Posterior cingulate gyrus (tissue), 11 donors: ENCODE data around the gene HPGD.

Experiments used
- DNase-seq, 10 donors: peaks; one replicate each; pipeline versions ENCODE4 v3.0.0 to v3.0.0-alpha.2; 2020 to 2021; ENCODE audit warnings: mixed read lengths in 3 of 10
- intact Hi-C: fragments of 100-400 bp; cut with DNase I; formaldehyde crosslinking; loops from one replicate; pipeline ENCODE4 v1.15.1; 2023

The HPGD gene

GRCh38 chr4:174522183-174523024 is at the start of gene HPGD:
TSS of gene HPGD (minus strand) at chr4:174522488. CDS start at chr4:174522451, 37 bp downstream.
- intact Hi-C loops = no loop called here
- DNase-seq = peak in 6 of 10 donors; percentile 8 to 83 (median 44)

GRCh38 chr4:174564529-174564928 is 42.2 kb upstream of the HPGD start:
- intact Hi-C loops = no loop called here
- no peak for DNase-seq

- intact Hi-C loops = no loop called here
- DNase-seq = no peak
Observed at GRCh38 chr4:174563399-174563798, 41.1 kb upstream of the HPGD start.

- no peak for DNase-seq
- intact Hi-C loops = no loop called here
Observed at GRCh38 chr4:174561560-174561959, 39.3 kb upstream of the HPGD start.

- intact Hi-C loops = no loop called here
- DNase-seq = no peak
Observed at GRCh38 chr4:174559894-174560293, 37.6 kb upstream of the HPGD start.

GRCh38 chr4:174555789-174556630 is 33.7 kb upstream of the HPGD start:
- no peak for DNase-seq
- intact Hi-C loops = no loop called here

- DNase-seq = no peak
- intact Hi-C loops = no loop called here
Observed at GRCh38 chr4:174554231-174554728, 32.0 kb upstream of the HPGD start.

- no peak for DNase-seq
- intact Hi-C loops = no loop called here
Observed at GRCh38 chr4:174553828-174554227, 31.5 kb upstream of the HPGD start.

GRCh38 chr4:174553031-174553430 is 30.7 kb upstream of the HPGD start:
- no peak for DNase-seq
- intact Hi-C loops = no loop called here

- DNase-seq = no peak
- intact Hi-C loops = no loop called here
Observed at GRCh38 chr4:174550541-174550940, 28.3 kb upstream of the HPGD start.

GRCh38 chr4:174549721-174550120 is 27.4 kb upstream of the HPGD start:
- DNase-seq = no peak
- intact Hi-C loops = no loop called here

GRCh38 chr4:174545268-174545667 is 23.0 kb upstream of the HPGD start:
- DNase-seq = no peak
- intact Hi-C loops = no loop called here

GRCh38 chr4:174544496-174544895 is 22.2 kb upstream of the HPGD start:
- intact Hi-C loops = no loop called here
- DNase-seq = no peak

- no peak for DNase-seq
- intact Hi-C loops = no loop called here
Observed at GRCh38 chr4:174540175-174540574, 17.9 kb upstream of the HPGD start.

- intact Hi-C loops = no loop called here
- DNase-seq = no peak
Observed at GRCh38 chr4:174539571-174539970, 17.3 kb upstream of the HPGD start.

GRCh38 chr4:174538876-174539250 is 16.6 kb upstream of the HPGD start:
- intact Hi-C loops = no loop called here
- DNase-seq = no peak

GRCh38 chr4:174538123-174538875 is 16.0 kb upstream of the HPGD start:
- DNase-seq = no peak
- intact Hi-C loops = no loop called here

- DNase-seq = no peak
- intact Hi-C loops = no loop called here
Observed at GRCh38 chr4:174537634-174538033, 15.3 kb upstream of the HPGD start.

GRCh38 chr4:174534461-174534860 is 12.2 kb upstream of the HPGD start:
- intact Hi-C loops = no loop called here
- no peak for DNase-seq

- intact Hi-C loops = no loop called here
- DNase-seq = no peak
Observed at GRCh38 chr4:174532445-174532844, 10.2 kb upstream of the HPGD start.

GRCh38 chr4:174531486-174531885 is 9.2 kb upstream of the HPGD start:
- intact Hi-C loops = no loop called here
- DNase-seq = no peak
